HG02885 (cell line): Measurements from ENCODE around the gene VRK1.

Experiments used
- ATAC-seq: cut with Tn5 transposase; IDR thresholded peaks from one replicate; pipeline ENCODE4 v1.9.1; 2021; ENCODE audit warnings: mild to moderate bottlenecking; ENCODE audit not compliant: unreplicated experiment, poor library complexity

The VRK1 gene

DNA sequence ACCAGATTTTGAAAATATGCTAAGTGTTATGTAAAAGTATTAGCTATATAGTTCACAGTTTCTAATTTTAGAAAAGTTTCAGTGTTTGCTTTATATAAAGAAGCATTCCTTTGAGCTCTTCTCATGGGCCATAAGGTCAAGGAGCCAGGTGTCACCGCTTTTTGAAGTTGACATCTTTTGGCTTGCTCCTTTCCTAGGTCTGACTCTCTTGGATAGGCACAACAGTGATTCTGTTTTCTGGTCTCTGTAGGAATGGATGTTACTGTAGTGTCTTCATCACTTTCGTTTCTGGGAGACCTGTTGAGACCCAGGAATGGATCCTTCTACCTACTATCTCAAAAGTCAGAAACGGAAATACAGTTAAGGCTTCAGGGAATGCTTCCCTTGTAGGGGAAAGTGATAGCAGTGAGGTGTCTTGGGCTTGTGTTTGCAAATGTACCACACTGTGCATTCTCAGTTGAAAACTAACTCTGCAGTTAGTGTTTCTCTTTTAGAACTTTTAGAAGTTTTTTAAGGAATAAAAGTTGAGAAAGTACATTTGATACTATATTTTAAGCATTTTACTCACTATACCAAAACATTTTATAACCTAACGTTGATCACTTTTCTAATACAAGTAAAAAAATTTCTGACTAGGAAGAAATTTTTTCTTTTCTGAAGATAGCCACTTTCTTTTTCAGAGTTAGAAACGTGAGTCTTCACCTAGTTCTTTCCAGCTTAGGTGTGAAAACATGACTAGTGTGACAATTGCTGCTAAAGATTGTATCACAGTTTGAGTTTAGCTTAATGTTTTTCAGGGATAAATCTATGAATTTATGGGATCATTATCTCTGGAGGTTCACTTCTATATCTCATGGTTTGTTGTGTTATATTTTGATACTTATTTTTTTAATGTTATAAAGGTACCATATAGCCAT is 20.8 kb downstream of the VRK1 start:
- no peak for ATAC-seq

GRCh38 chr14:96821501-96821900 is 24.3 kb downstream of the VRK1 start:
- ATAC-seq, result no peak

GRCh38 chr14:96823652-96824051 is 26.5 kb downstream of the VRK1 start:
- ATAC-seq, result no peak

DNA sequence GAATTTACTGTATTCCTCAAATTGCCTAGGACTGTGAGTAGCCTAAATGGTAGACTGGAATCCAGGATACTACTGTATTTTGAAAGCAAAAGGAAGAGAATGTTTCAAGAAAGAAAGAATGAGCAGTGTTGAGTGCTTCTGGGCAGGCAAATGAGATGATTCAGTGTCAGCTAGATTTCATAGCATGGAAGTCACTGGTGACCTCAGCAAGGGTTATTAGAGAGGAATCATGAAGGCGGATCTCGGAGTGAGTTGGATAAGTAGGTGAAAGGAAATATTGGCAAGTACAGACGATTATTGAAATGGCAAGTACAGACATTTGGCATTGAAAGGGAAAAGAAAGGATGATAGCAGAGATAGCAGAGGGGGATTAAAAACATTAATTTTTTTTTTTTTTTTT is 27.1 kb downstream of the VRK1 start:
- ATAC-seq, result no peak

GRCh38 chr14:96826818-96827217 is 29.6 kb downstream of the VRK1 start:
- no peak for ATAC-seq

DNA sequence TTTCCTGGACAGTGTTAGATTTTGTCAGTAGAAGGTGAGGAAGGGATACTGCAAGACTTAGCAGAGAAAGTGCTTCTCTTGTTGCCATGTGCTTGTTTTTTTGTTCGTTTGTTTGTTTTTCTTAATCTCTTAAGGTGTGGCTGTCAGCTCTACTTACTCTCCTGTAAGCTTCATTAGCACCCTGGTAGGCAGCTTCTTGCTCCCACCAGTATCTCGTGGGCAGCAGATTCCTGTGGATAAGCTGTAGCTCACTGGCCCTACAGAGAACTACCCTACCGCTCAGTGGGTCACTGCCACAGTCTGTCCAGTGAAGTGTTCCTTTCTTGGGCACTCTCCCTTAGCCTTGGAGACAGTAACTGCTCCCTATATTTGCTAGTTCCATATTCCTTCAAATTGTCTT is 30.1 kb downstream of the VRK1 start:
- ATAC-seq, result no peak

GRCh38 chr14:96829791-96830190 is 32.6 kb downstream of the VRK1 start:
- no peak for ATAC-seq

GRCh38 chr14:96830946-96831345 is 33.8 kb downstream of the VRK1 start:
- ATAC-seq, result no peak

GRCh38 chr14:96832351-96832750 is 35.2 kb downstream of the VRK1 start:
- ATAC-seq, result no peak

- ATAC-seq, result no peak
Measured at GRCh38 chr14:96838449-96838848, 41.3 kb downstream of the VRK1 start.

GRCh38 chr14:96839251-96839650 is 42.1 kb downstream of the VRK1 start:
- ATAC-seq, result no peak

DNA sequence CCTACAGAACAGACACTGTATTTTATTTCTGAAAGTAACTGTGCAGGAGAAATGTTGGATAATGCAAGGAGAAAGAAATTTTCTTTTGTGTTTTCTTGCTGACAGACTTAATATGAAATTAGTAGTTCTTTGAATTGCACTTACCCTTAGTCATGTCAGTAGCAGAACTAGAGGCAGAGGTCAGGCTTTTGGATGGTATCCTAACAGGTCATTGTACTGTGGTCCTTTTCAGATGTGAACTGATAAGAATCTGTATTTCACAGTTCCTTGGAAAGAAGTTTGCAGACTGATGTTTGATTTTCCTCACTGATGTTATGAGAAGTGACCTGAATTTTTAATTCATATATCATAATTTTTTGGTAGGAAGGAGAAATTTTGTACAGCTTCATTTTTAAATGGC is 46.0 kb downstream of the VRK1 start:
- no peak for ATAC-seq

GRCh38 chr14:96844857-96845570 is 47.8 kb downstream of the VRK1 start:
- ATAC-seq, result peak; percentile 39

- no peak for ATAC-seq
Measured at GRCh38 chr14:96847451-96847850, 50.3 kb downstream of the VRK1 start.

DNA sequence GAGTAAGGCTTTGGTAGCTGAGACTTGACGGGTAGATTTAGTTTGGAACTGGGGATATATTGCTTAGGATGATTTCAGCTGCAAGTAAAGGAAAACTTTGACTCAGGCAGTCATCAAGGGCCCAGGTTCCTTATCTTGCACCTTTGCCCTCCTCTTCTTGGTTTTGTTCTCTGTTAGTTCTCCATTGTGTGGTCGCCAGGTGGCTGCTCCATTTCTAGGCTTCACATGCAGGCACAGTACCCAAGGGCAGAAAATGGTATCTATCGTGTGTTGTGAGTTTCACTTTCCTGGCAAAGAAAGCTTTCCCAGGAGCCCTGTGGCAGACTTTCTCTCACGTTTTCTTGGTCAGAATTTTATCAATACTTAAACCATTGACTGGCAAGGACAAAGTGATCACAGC is 50.8 kb downstream of the VRK1 start:
- ATAC-seq, result no peak

DNA sequence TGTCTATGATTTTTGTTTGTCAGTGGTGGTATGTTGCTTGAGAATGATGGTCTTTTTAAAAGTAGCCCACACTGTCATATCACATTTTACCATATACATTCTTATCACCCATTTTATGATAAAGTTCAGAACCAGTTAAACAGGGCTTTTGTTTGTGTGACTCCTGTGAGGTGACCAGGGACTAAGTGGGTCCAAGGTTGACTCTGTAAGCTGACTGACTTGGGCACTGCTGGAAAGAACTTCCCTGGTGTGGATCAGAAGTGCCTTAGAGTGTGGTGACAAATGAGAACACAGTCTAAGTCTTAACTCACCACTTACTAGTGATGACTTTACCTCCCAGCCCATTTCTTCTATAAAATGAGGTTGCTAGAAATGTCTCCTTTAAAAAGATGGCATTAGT is 52.6 kb downstream of the VRK1 start:
- ATAC-seq, result no peak

DNA sequence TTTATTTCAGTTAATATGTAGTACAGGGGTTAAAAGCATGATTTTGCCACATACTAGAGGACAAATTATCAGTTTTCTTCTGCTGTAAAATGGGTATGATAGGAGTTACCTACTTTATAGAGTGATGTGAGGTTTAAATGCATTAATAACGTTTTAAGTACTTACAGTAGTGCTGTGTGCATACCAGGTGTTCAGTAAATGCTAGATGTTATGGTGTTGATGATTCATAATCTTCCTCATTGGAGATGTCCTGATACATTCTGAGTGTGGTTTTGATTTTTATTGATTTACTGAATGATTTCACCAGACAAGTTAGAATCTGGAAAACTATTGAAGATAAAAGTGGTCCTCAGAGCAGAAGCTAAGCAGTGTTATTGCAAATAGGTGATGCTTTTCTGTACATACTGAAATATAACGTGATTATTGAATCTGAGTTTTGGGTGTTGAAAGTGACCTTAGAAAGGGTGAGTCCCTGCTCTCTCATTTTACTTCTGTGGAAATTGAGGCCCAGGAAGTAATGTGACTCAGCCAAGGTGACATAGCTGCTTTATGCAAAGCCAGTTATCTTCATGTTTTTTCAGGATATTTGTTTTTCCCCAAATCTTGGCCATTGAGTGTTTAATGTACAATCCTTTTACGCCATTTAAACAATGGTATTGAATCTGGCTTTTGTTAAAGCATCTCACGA is 54.7 kb downstream of the VRK1 start:
- no peak for ATAC-seq

GRCh38 chr14:96852823-96853422 is 55.7 kb downstream of the VRK1 start:
- ATAC-seq, result peak; percentile 59

DNA sequence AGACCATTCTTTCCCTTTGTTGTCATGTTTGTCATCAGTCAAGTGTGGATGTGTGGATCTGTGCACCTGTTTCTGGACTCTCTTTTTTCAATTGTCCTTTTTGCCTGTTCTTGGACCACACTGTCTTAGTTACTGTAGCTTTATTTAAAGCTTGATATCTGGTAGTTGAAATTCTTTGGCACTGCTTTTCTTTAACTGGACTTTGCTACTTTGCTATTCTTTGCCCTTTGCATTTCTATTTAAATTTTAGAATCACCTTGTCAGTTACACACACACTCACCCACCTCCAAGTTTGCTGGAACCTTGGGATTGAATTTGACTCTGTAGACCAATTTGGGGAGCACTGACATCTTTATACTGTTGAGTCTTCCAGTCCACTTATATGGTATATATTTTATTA is 61.5 kb downstream of the VRK1 start:
- no peak for ATAC-seq

- no peak for ATAC-seq
Measured at GRCh38 chr14:96861568-96862310, 64.6 kb downstream of the VRK1 start.
